ENCODE measurements around the gene EHMT2.
"Not testable (repeated sequence)": the region's sequence is repeated elsewhere in the genome, so short reads cannot be mapped to it uniquely, and the experiment has no call there.

EHMT2 gene

DNA sequence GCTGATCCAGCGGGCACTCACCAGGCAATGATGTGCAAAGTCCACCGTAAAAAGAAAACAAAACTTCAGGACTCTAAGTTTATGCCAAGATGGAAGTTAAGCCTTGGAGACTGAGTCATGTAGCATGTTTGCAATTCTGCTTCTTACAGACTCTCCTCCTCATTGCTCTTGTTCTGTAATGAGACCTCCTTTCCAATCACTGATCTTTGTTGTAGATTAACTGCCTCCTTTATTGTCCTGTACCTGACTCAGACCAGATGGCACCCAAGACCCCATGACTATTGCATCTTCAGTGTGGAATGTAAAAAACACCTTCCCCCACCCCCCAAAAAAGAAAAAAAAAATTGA, 46.0 kb downstream of the EHMT2 start:
- H3K27me3 Mint-ChIP-seq (ENCODE audit: low read depth), result no peaks in the 10 kb centered on the region
- H3K36me3 Mint-ChIP-seq (ENCODE audit: low read depth), result peaks cover 21% of the 10 kb centered on the region
- H3K9me3 Mint-ChIP-seq, result peaks cover 7% of the 10 kb centered on the region
- no peak overlapping the region for H3K4me3 Mint-ChIP-seq
- TF ChIP-seq, protein P1, sequence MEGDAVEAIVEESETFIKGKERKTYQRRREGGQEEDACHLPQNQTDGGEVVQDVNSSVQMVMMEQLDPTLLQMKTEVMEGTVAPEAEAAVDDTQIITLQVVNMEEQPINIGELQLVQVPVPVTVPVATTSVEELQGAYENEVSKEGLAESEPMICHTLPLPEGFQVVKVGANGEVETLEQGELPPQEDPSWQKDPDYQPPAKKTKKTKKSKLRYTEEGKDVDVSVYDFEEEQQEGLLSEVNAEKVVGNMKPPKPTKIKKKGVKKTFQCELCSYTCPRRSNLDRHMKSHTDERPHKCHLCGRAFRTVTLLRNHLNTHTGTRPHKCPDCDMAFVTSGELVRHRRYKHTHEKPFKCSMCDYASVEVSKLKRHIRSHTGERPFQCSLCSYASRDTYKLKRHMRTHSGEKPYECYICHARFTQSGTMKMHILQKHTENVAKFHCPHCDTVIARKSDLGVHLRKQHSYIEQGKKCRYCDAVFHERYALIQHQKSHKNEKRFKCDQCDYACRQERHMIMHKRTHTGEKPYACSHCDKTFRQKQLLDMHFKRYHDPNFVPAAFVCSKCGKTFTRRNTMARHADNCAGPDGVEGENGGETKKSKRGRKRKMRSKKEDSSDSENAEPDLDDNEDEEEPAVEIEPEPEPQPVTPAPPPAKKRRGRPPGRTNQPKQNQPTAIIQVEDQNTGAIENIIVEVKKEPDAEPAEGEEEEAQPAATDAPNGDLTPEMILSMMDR (IDR thresholded peaks at IDR 0.05; ENCODE audit: unreplicated experiment in 3 of 3), result no peak
- no peaks in the 10 kb centered on the region for H3K4me1 Mint-ChIP-seq
- peak overlapping the region; percentile 55 to 86 (median 70) for H3K27ac Mint-ChIP-seq

- Mint-ChIP-seq H3K4me3 (no peak overlapping the region), H3K36me3 (ENCODE audit: low read depth) (peaks cover 19% of the 10 kb centered on the region), H3K4me1 (no peaks in the 10 kb centered on the region), H3K27ac (peak overlapping the region; percentile 55 to 86 (median 70)), H3K27me3 (ENCODE audit: low read depth) (no peaks in the 10 kb centered on the region), H3K9me3 (peaks cover 7% of the 10 kb centered on the region)
- TF ChIP-seq, protein P1 (IDR thresholded peaks at IDR 0.05; ENCODE audit: unreplicated experiment in 3 of 3), result no peak
Observed at GRCh38 chr6:31850765-31851484, 46.6 kb downstream of the EHMT2 start.

GRCh38 chr6:31847276-31847978, 50.1 kb downstream of the EHMT2 start:
- no peaks in the 10 kb centered on the region for H3K27me3 Mint-ChIP-seq (ENCODE audit: low read depth)
- H3K36me3 Mint-ChIP-seq (ENCODE audit: low read depth), result peaks cover 5% of the 10 kb centered on the region
- TF ChIP-seq, protein P1 (IDR thresholded peaks at IDR 0.05; ENCODE audit: unreplicated experiment in 3 of 3), result no peak
- no peak overlapping the region for H3K4me3 Mint-ChIP-seq
- no peaks in the 10 kb centered on the region for H3K4me1 Mint-ChIP-seq
- H3K9me3 Mint-ChIP-seq, result peaks cover 2% of the 10 kb centered on the region
- H3K27ac Mint-ChIP-seq, result no peak overlapping the region

DNA sequence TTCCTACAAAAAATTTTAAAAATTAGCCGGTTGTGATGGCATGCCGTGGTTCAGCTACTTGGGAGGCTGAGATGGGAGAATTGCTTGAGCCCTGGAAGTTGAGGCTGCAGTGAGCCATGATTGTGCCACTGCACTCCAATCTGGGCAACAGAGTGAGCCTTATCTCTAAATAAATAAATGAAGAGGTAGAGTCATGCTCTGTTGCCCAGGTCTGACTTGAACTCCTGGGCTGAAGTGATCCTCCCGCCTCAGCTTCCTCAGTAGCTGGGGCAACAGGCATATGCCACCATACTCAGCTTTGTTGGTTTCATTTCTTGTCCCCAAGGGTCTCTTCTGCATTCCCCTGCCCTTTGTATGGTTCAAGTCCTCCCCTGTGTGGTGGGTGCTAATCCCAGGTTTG, 53.0 kb downstream of the EHMT2 start:
- Mint-ChIP-seq H3K27me3 (ENCODE audit: low read depth) (no peaks in the 10 kb centered on the region), H3K36me3 (ENCODE audit: low read depth) (peaks cover 20% of the 10 kb centered on the region), H3K27ac (no peak overlapping the region), H3K4me1 (peaks cover 2% of the 10 kb centered on the region), H3K9me3 (no peaks in the 10 kb centered on the region), H3K4me3 (no peak overlapping the region)
- TF ChIP-seq, protein P1 (IDR thresholded peaks at IDR 0.05; ENCODE audit: unreplicated experiment in 3 of 3), result no peak

DNA sequence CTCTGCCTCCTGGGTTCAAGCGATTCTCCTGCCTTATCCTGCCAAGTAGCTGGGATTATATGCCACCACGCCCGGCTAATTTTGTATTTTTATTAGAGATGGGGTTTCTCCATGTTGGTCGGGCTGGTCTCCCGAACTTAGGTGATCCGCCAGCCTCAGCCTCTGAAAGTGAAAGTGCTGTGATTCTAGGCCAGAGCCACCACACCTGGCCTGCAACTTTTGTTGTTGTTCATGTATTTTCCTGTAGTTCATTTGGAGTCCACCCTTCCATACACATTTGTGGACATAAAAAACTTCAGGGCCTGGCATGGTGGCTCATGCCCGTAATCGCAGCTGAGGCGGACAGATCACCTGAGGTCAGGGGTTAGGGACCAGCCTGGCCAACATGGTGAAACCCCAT, 55.4 kb downstream of the EHMT2 start:
- H3K27me3 Mint-ChIP-seq (ENCODE audit: low read depth), result no peaks in the 10 kb centered on the region
- H3K4me3 Mint-ChIP-seq, result no peak overlapping the region
- H3K9me3 Mint-ChIP-seq, result no peaks in the 10 kb centered on the region
- no peak overlapping the region for H3K27ac Mint-ChIP-seq
- H3K36me3 Mint-ChIP-seq (ENCODE audit: low read depth), result peaks cover 42% of the 10 kb centered on the region
- H3K4me1 Mint-ChIP-seq, result peaks cover 15% of the 10 kb centered on the region
- TF ChIP-seq, protein P1 (IDR thresholded peaks at IDR 0.05; ENCODE audit: unreplicated experiment in 3 of 3), result no peak

DNA sequence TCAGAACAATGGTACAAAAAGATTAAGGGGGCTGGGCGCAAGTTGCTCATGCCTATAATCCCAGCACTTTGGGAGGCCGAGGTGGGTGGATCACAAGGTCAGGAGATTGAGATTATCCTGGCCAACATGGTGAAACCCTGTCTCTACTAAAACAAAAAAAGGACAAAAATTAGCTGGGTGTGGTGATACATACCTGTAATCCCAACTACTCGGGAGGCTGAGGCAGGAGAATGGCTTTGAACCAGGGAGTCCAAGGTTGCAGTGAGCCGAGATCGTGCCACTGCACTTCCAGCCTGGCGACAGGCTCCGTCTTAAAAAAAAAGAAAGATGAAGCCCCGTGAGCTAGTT, 57.7 kb downstream of the EHMT2 start:
- not testable (repeated sequence) for H3K27me3 Mint-ChIP-seq (ENCODE audit: low read depth); H3K9me3 Mint-ChIP-seq; H3K4me3 Mint-ChIP-seq
- Mint-ChIP-seq H3K36me3 (ENCODE audit: low read depth) (peaks cover 60% of the 10 kb centered on the region), H3K4me1 (peaks cover 31% of the 10 kb centered on the region), H3K27ac (peak overlapping the region in 2 of 3 experiments; percentile 14 to 37)
